Naive thymus-derived CD4-positive, alpha-beta T cell (primary cell): ENCODE results near the gene POC1B. TPM values are rescaled to one million over a fixed set of nuclear protein-coding genes. Genes with fewer than 3 reads are reported as not detected.

ENCODE experiments used
- ATAC-seq: fragments of 150-1000 bp; cut with Tn5 transposase; 2 replicates; pipeline ENCODE4 v1.10.0; 2021; ENCODE audit warnings: mild to moderate bottlenecking, moderate library complexity
- CTCF ChIA-PET: fragments of 350-600 bp; sonication (Branson Sonifier 250); formaldehyde crosslinking; loops from one replicate; lab custom pipeline; 2021; ENCODE audit warnings: antibody characterized with exemption; lab: Charles Lee
- POLR2A ChIA-PET: fragments of 350-600 bp; sonication (Branson Sonifier 250); formaldehyde crosslinking; loops from one replicate; lab custom pipeline; 2021; ENCODE audit warnings: antibody characterized with exemption, inconsistent platforms; lab: Charles Lee
- DNase-seq, 9 donors: peaks; one replicate each; pipeline versions ENCODE4 v3.0.0 to v3.0.0-alpha.2; 2020 to 2022; ENCODE audit warnings: mixed read lengths in 1 of 9
- H3K27ac ChIP-seq: one replicate; pipeline ENCODE4 v1.7.0; 2013; ENCODE audit warnings: mild to moderate bottlenecking, low read depth, low read length, moderate library complexity
- H3K27me3 ChIP-seq, 2 donors: one replicate each; pipeline ENCODE4 v1.7.0; 2013; ENCODE audit warnings: low read length in 2 of 2, mild to moderate bottlenecking in 2 of 2, moderate library complexity in 2 of 2; ENCODE audit not compliant: control insufficient read depth in 2 of 2, insufficient read depth in 2 of 2
- H3K36me3 ChIP-seq, 3 experiments: 1 replicate in 2 of 3; 2 replicates in 1 of 3; pipeline ENCODE4 v1.7.0; 2013; ENCODE audit warnings: low read length in 3 of 3, mild to moderate bottlenecking in 3 of 3, moderate library complexity in 1 of 3; ENCODE audit not compliant: insufficient read depth in 3 of 3, control insufficient read depth in 2 of 3
- H3K4me1 ChIP-seq, 2 donors: one replicate each; pipeline ENCODE4 v1.7.0; 2013; ENCODE audit warnings: low read length in 2 of 2, mild to moderate bottlenecking in 2 of 2, moderate library complexity in 1 of 2; ENCODE audit not compliant: control insufficient read depth in 2 of 2, insufficient read depth in 2 of 2
- H3K4me3 ChIP-seq: 2 replicates; pipeline ENCODE4 v1.7.0; 2013; ENCODE audit warnings: mild to moderate bottlenecking, low read length
- H3K9me3 ChIP-seq, 3 experiments: 1 replicate in 2 of 3; 2 replicates in 1 of 3; pipeline ENCODE4 v1.7.0; 2013; ENCODE audit warnings: low read length in 3 of 3; ENCODE audit not compliant: control insufficient read depth in 2 of 3
- H3K27ac Mint-ChIP-seq, 9 donors: one replicate each; pipeline ENCODE4 v1.8.0; 2020 to 2022; ENCODE audit warnings: mixed read lengths in 9 of 9, mild to moderate bottlenecking in 8 of 9, moderate library complexity in 5 of 9, inconsistent platforms in 2 of 9
- H3K27me3 Mint-ChIP-seq, 5 donors: one replicate each; pipeline ENCODE4 v1.8.0; 2021 to 2022; ENCODE audit warnings: mixed read lengths in 5 of 5, mild to moderate bottlenecking in 1 of 5
- H3K36me3 Mint-ChIP-seq, 5 donors: one replicate each; pipeline ENCODE4 v1.8.0; 2020 to 2022; ENCODE audit warnings: mixed read lengths in 5 of 5, mild to moderate bottlenecking in 3 of 5, inconsistent platforms in 1 of 5
- H3K4me1 Mint-ChIP-seq, 7 donors: one replicate each; pipeline ENCODE4 v1.8.0; 2020 to 2022; ENCODE audit warnings: mixed read lengths in 7 of 7, mild to moderate bottlenecking in 3 of 7, inconsistent platforms in 1 of 7
- H3K4me3 Mint-ChIP-seq, 10 donors: one replicate each; pipeline ENCODE4 v1.8.0; 2020 to 2022; ENCODE audit warnings: mild to moderate bottlenecking in 10 of 10, mixed read lengths in 10 of 10, moderate library complexity in 6 of 10, inconsistent platforms in 2 of 10
- H3K9me3 Mint-ChIP-seq, 11 donors: one replicate each; pipeline ENCODE4 v1.8.0; 2020 to 2022; ENCODE audit warnings: mixed read lengths in 11 of 11, mild to moderate bottlenecking in 4 of 11, inconsistent platforms in 1 of 11, moderate library complexity in 1 of 11
- intact Hi-C, 2 donors: fragments of 100-400 bp; cut with micrococcal nuclease; formaldehyde crosslinking; loops; one replicate each; pipeline ENCODE4 v1.15.1; 2023
- polyA plus RNA-seq, 2 donors: library from polyadenylated mRNA; unstranded; fragments of 300-500 nt; fragmentation: Illumina TruSeq; gene quantifications; one replicate each; pipeline ENCODE4 v1.2.3, GENCODE V29; 2021
- total RNA-seq, 6 experiments: library from RNA in 5 of 6; stranded (reverse) in 5 of 6; gene quantifications; 1 replicate in 5 of 6; 2 replicates in 1 of 6; pipeline ENCODE4 v1.2.3 and lab custom pipeline; 2021 to 2026

POC1B gene
- total RNA-seq (10 to 100 TPM; 19.5 to 38.7 (median 23.4) TPM), polyA plus RNA-seq (10 to 100 TPM; 19.4 to 28.0 TPM), total RNA-seq (lab: John Stamatoyannopoulos, UW) (16.3 reads per million, percentile 46 among the genes with 10 or more reads in this experiment)

DNA sequence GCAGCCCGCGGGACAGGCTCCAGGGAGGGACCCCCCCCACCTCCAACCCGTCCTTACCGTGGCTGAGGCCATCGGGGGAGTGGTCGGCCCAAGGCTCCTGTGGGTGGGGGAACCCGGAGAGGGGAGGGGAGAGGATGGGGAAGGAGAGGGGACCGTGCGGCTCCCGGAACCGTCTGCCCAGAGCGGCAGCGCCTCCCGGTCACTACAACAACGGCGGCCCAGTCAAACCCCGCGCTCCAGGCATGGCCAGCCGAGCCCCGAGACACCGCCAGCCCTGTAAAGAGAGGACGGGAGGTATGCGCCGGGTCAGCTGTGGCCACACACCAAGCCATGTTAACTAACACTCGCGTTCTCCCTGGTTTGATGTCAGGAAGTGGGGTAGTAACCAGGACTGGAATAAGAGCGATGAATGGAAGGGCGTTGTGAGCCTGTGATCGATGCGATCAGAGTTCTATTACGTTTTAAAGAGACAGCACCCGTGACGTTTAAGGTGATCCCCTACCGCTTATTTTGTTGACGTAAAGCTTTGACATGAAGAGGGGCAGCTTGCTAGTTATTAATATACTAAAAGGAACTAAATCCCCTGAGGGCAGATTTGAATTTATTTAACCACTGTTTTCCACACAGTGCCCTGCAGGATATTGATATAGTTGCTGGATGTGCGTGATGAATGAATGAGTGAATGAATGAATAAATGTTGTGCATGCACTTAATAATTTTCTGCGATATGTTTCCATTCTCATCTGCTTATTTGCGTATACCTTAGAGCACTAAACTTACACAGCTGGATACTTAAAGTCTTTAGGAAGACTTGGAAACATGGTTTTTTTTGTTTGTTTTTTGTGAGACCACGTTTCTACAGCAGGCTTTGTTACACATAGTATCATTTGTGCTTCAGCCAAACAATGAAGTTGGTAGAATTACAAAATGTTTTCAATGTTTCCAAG, at the start of gene POC1B:
Gene POC1B (minus strand): TSS at position 224 of the 947 bp plus-strand sequence. CDS start 152 bp downstream, at position 72.
- no peaks in the 10 kb centered on the region for H3K27me3 Mint-ChIP-seq
- Histone ChIP-seq H3K36me3 (peaks cover 0 to 13% (median 0%) of the 10 kb centered on the region in 3 experiments), H3K9me3 (no peaks in the 10 kb centered on the region), H3K4me1 (peaks cover 30 to 35% of the 10 kb centered on the region in 2 donors), H3K27me3 (no peaks in the 10 kb centered on the region), H3K27ac (peak within 1 kb of the TSS; percentile 77), H3K4me3 (peak within 1 kb of the TSS; percentile 90)
- ChIA-PET POLR2A (interaction anchor here (0.9 to 1.6 kb wide), 3 partner anchors 51 to 174 kb away, joined by 4 to 5 read pairs (median 5); partner anchors contain the start of gene DUSP6), CTCF (interaction anchor here (0.5 to 2.3 kb wide), 3 partner anchors 58 to 346 kb away, joined by 3 to 10 read pairs (median 3); no protein-coding TSS in a partner anchor)
- peaks cover 30 to 62% (median 51%) of the 10 kb centered on the region in 7 donors for H3K4me1 Mint-ChIP-seq
- intact Hi-C loops = loop anchor here (1.0 to 10.0 kb wide), 12 partner anchors 174 to 1491 kb away; partner anchors contain the start of genes DUSP6 (in 2 of the 2), CEP290 (in 1 of the 2) and TMTC3 (in 1 of the 2)
- peak within 1 kb of the TSS; percentile 67 to 96 (median 88) for H3K27ac Mint-ChIP-seq
- peak within 1 kb of the TSS; percentile 87 to 98 (median 96) for H3K4me3 Mint-ChIP-seq
- peak; percentile 63 for ATAC-seq
- DNase-seq = peak; percentile 45 to 80 (median 69)
- H3K36me3 Mint-ChIP-seq = peaks cover 5 to 28% (median 18%) of the 10 kb centered on the region in 5 donors
- no peaks in the 10 kb centered on the region for H3K9me3 Mint-ChIP-seq

DNA sequence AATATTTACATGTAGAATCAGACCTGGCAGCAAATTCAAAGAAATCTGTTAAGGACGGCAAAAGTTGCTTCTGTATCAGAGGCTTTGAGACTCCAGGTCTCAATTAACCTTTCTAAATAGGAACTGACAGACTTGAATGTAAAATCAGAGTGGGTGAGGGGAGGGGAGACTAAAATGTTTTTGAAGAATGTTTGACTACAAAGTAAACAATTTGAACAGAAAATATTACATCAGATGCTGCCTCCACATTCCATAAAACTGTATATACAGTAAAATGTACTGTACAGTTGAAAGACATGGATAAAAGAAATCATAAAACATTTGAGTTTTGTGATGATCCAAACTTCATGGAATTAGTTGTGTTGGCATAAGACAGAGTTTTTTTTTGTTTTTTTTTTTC, 49.5 kb upstream of the POC1B start:
- H3K4me1 Mint-ChIP-seq = peaks cover 0 to 2% (median 0%) of the 10 kb centered on the region in 7 donors
- no peak overlapping the region for H3K27ac Mint-ChIP-seq
- H3K27ac ChIP-seq = no peak overlapping the region
- H3K36me3 ChIP-seq = no peaks in the 10 kb centered on the region
- no peaks in the 10 kb centered on the region for H3K36me3 Mint-ChIP-seq
- H3K4me1 ChIP-seq = no peaks in the 10 kb centered on the region
- no peak overlapping the region for H3K4me3 Mint-ChIP-seq
- DNase-seq = no peak
- intact Hi-C loops = no loop called here
- no peak for ATAC-seq
- ChIA-PET CTCF (no interaction called here), POLR2A (interaction anchor here (0.6 kb wide), 1 partner anchor 24 kb away, joined by 7 read pairs; no protein-coding TSS in a partner anchor)
- H3K4me3 ChIP-seq = no peak overlapping the region
- H3K9me3 Mint-ChIP-seq = no peaks in the 10 kb centered on the region
- H3K27me3 ChIP-seq = no peaks in the 10 kb centered on the region
- no peaks in the 10 kb centered on the region for H3K27me3 Mint-ChIP-seq
- no peaks in the 10 kb centered on the region for H3K9me3 ChIP-seq

DNA sequence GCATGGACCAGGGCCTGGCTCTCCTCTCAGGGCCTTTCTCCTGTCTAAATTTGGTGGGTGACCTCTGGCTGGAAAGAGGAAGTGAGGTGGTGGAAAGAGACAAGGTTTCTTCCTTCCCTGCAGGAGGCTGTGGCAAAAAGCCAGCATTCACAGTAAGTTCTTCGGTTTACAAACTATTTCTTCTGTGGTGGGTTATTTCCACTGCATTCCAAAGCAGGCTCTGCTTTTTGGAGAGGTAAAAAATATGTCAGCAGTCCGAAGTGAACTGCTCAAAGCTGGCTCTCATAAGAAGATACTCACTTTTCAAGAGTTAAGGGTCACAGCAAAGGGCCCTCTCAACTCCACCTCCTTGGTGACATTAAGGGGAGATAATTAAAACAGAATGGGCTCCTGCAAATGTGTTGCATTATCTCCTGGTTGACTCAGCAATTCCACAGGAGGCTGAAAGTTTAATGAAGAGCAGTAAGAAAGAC, 48.9 kb upstream of the POC1B start:
- no peak for DNase-seq
- POLR2A ChIA-PET = no interaction called here

DNA sequence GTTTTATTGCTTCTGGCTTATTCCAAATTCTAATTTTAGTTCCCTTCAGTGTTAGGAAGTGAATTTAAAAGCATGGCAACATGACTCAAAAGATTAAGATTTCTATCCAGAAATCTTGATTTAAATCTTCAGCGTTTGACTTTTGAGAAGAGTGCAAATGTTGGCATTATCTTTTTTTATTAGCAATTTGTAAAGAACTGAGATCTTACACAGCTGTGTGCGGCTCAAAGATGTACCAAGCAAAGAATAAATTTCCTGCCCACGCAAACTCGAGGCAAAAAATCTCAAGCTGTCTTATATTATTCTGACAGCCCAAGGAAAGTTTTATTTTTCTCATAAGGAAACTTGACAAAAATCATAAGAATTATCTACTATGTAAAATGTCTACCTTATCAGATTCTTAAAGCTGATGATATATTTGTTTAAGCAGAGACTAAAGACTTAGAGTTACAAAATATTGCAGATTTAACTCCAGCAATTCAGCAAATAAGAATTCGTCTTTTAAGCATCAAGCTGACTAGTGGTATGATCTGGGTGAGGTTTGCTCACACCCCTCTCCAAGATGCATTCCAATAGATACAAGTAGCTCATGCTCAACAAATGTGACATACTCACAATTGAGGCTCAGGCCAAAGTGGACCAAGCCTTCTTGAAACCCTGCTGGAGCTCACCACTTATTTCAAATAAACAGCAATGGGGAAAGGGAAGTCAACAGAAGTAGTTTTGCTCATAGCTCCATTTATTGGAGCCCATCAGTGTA, 47.4 kb upstream of the POC1B start:
- peaks cover 0 to 9% (median 0%) of the 10 kb centered on the region in 5 donors for H3K36me3 Mint-ChIP-seq
- no peaks in the 10 kb centered on the region for H3K9me3 Mint-ChIP-seq
- Histone ChIP-seq H3K36me3 (no peaks in the 10 kb centered on the region), H3K9me3 (no peaks in the 10 kb centered on the region), H3K4me1 (no peaks in the 10 kb centered on the region), H3K4me3 (no peak overlapping the region), H3K27ac (no peak overlapping the region), H3K27me3 (no peaks in the 10 kb centered on the region)
- ATAC-seq (no peak), DNase-seq (no peak)
- no peaks in the 10 kb centered on the region for H3K27me3 Mint-ChIP-seq
- ChIA-PET POLR2A (no interaction called here), CTCF (interaction anchor here (1.1 kb wide), 1 partner anchor 31 kb away, joined by 3 read pairs; no protein-coding TSS in a partner anchor)
- intact Hi-C loops = no loop called here
- no peak overlapping the region for H3K4me3 Mint-ChIP-seq
- no peak overlapping the region for H3K27ac Mint-ChIP-seq
- H3K4me1 Mint-ChIP-seq = no peaks in the 10 kb centered on the region

More for the DNA sequence above, 48.9 kb upstream of the POC1B start:
- H3K4me1 Mint-ChIP-seq = peaks cover 0 to 2% (median 0%) of the 10 kb centered on the region in 7 donors
- H3K27ac Mint-ChIP-seq = no peak overlapping the region
- H3K9me3 ChIP-seq = no peaks in the 10 kb centered on the region
- no peaks in the 10 kb centered on the region for H3K9me3 Mint-ChIP-seq
- H3K27me3 ChIP-seq = no peaks in the 10 kb centered on the region
- H3K36me3 Mint-ChIP-seq = no peaks in the 10 kb centered on the region
- no peak overlapping the region for H3K4me3 ChIP-seq
- ATAC-seq = no peak
- CTCF ChIA-PET = no interaction called here
- H3K4me3 Mint-ChIP-seq = no peak overlapping the region
- H3K27me3 Mint-ChIP-seq = no peaks in the 10 kb centered on the region
- H3K4me1 ChIP-seq = no peaks in the 10 kb centered on the region
- no peak overlapping the region for H3K27ac ChIP-seq
- intact Hi-C loops = no loop called here
- H3K36me3 ChIP-seq = no peaks in the 10 kb centered on the region

DNA sequence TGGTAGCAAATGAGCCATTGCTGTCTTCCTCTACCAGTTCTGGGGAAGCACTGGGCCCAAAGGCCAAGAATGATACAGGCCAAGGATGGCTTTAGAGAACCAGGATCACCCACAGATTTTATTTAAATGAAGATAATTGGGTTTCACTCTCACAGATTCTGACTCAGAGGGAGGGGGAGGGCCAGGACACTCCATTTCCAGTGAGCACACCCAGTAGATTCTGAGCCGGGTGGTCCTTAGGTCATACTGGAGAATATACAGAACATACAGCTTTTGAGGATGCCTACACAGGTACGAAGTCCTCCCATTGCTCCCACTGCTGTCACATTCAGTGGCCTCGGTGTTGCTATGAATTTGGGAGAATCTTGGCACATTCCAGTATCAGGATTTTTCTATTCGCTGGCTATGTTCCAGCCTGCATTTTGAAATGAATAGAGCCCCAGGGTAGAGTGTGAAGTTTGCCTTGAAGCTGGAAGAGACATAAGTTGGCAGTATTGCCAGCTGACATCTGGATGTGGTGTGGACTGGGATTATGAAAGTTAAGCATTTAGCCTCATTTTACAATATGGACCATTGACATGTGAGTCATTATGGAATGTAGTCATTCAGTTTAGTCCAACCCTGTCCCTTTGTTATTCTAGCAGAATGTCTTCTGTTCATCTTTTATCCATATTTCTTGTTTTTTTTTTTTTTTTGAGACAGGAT, 45.8 kb upstream of the POC1B start:
- Histone ChIP-seq H3K4me1 (no peaks in the 10 kb centered on the region), H3K4me3 (no peak overlapping the region), H3K27ac (no peak overlapping the region), H3K27me3 (no peaks in the 10 kb centered on the region), H3K9me3 (no peaks in the 10 kb centered on the region), H3K36me3 (no peaks in the 10 kb centered on the region)
- DNase-seq = no peak
- ChIA-PET CTCF (interaction anchor here (1.1 kb wide), 1 partner anchor 29 kb away, joined by 3 read pairs; no protein-coding TSS in a partner anchor), POLR2A (no interaction called here)
- no peak for ATAC-seq
- Mint-ChIP-seq H3K27me3 (no peaks in the 10 kb centered on the region), H3K4me3 (no peak overlapping the region), H3K4me1 (peaks cover 0 to 4% (median 0%) of the 10 kb centered on the region in 7 donors), H3K36me3 (peaks cover 0 to 9% (median 0%) of the 10 kb centered on the region in 5 donors), H3K27ac (no peak overlapping the region), H3K9me3 (no peaks in the 10 kb centered on the region)
- intact Hi-C loops = no loop called here
